ENCODE data around the gene BSG.

DNA sequence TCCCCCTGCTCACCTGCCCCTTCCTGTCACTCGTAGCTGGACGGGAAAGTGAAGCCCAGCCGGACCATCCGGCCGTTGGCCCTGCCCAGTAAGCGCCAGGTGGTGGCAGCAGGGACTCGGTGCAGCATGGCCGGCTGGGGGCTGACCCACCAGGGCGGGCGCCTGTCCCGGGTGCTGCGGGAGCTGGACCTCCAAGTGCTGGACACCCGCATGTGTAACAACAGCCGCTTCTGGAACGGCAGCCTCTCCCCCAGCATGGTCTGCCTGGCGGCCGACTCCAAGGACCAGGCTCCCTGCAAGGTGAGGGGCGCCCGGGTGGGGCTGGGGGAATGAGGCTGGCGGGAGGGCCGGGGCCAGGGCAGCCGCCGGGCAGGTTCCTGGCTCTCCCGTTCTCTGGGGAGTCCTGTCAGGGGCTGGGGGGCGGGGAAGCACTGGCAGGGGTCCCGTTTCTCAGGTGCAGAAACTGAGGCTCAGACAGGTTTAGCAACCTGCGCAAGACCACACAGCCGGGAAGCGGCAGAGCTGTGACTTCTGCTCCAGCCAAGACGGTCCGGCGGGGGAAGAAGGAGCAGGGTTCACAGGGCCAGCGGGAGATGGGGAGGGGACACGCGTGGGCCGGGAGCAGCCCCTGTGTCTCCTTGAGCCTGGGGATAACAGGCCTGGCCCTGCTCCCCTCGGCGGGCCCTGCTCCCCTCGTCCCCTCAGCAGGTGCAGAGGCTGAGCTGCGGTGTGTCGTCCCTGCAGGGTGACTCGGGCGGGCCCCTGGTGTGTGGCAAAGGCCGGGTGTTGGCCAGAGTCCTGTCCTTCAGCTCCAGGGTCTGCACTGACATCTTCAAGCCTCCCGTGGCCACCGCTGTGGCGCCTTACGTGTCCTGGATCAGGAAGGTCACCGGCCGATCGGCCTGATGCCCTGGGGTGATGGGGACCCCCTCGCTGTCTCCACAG lies 23.2 kb upstream of the BSG start:
- TF ChIP-seq EZH2 (IDR thresholded peaks at IDR 0.05; ENCODE audit: low read depth, unreplicated experiment), result no peak
- TF ChIP-seq, protein P1, sequence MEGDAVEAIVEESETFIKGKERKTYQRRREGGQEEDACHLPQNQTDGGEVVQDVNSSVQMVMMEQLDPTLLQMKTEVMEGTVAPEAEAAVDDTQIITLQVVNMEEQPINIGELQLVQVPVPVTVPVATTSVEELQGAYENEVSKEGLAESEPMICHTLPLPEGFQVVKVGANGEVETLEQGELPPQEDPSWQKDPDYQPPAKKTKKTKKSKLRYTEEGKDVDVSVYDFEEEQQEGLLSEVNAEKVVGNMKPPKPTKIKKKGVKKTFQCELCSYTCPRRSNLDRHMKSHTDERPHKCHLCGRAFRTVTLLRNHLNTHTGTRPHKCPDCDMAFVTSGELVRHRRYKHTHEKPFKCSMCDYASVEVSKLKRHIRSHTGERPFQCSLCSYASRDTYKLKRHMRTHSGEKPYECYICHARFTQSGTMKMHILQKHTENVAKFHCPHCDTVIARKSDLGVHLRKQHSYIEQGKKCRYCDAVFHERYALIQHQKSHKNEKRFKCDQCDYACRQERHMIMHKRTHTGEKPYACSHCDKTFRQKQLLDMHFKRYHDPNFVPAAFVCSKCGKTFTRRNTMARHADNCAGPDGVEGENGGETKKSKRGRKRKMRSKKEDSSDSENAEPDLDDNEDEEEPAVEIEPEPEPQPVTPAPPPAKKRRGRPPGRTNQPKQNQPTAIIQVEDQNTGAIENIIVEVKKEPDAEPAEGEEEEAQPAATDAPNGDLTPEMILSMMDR (conservative IDR thresholded peaks at IDR 0.05; ENCODE audit: low read depth in 2 of 2), result peak in 1 of 2 experiments; percentile 16; a peak in 1 of 4 replicates
- TF ChIP-seq EZH2phosphoT487 (IDR thresholded peaks at IDR 0.05; ENCODE audit: unreplicated experiment), result no peak
- TF ChIP-seq POLR2AphosphoS5 (IDR thresholded peaks at IDR 0.05; ENCODE audit: low read depth), result no peak
